Left forelimb (tissue), 1 donor: ENCODE results near the gene CRYGS.
"Not testable (repeated sequence)": the region's sequence is repeated elsewhere in the genome, so short reads cannot be mapped to it uniquely, and the experiment has no call there.

Experiments used
- DNase-seq: peaks from one replicate; pipeline ENCODE4 v3.0.0-alpha.2; 2018; ENCODE audit warnings: low spot score

The CRYGS gene

DNA sequence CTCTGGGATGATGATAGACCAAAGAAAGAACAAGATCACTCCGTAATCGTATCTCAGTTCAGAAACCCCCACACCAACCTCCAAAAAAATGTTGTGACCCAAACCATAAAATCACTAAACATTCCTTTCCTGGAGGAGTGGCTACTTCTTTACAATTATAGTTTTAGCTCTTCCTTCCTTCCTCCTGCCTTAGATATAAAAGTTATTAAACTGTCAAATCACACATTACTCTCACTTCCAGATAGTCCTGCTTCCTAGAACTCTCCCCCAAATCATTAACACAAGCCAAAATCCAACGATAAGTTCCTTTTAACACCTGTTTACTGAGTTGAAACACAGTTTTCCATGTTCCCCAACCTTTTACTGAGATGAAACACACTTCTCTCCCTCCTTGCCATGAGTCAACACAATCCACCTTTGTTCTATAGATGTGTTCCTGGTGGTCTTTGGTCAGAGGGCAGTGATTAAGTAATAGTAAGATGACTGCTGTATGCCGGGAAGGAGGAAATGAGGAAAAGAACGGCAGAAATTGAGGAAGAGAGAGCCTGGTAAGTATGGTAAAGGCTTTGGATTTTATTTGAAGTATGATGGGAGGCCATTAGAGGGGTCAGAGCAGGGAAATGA, 8.3 kb upstream of the CRYGS start:
- no peak for DNase-seq

DNA sequence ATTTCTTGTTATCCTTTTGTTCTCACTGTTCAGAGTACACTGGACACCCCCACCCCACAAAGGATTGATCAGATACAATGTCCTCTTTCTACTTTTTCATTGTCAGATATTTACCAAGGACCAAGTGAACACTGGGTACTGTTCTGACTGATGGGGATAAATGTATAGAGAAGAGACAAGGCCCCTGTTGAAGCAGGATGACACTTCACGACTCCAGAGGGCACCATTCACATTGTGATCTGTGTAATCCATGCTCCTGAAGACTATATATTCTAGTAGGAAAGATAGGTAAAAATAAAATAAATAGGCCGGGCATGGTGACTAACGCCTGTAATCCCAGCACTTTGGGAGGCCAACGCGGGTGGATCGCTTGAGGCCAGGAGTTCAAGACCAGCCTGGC, 7.2 kb upstream of the CRYGS start:
- DNase-seq, result no peak

DNA sequence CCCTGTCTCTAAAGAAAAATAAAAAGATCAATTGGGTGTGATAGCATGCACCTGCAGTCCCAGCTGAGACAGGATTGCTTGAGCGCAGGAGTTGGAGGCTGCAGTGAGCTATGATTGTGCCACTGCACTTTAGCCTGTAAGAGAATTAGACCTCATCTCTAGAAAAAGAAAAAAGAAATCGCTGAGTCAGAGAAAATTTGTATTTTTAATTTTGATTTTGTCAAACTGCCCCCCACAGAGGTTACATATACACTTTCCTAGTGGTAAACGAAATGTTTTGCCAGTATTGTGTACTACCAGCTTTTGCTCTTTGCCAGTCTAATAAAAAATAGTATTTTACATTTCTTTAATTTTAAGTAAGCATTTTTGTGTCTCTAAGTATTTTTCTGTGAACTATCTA, 5.3 kb upstream of the CRYGS start:
- DNase-seq, result no peak

DNA sequence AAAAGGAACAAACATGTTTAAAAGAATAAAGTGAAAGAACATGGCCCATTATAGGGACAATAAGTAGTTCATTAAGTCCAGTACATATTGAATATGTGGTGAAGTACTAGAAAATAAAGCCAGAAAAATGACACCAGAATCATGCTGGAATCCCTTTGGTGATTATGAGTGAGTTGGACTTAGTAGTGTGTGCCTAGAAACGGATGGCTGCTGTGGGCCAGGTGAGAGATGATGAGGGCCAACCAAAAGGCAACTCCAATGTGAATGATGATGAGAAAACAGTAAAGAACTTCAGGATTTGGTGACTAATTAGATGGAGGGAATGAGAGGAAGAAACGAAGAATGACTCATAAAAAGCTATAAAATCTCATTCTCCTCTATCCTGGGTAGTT, 3.3 kb downstream of the CRYGS start:
- DNase-seq, result no peak

DNA sequence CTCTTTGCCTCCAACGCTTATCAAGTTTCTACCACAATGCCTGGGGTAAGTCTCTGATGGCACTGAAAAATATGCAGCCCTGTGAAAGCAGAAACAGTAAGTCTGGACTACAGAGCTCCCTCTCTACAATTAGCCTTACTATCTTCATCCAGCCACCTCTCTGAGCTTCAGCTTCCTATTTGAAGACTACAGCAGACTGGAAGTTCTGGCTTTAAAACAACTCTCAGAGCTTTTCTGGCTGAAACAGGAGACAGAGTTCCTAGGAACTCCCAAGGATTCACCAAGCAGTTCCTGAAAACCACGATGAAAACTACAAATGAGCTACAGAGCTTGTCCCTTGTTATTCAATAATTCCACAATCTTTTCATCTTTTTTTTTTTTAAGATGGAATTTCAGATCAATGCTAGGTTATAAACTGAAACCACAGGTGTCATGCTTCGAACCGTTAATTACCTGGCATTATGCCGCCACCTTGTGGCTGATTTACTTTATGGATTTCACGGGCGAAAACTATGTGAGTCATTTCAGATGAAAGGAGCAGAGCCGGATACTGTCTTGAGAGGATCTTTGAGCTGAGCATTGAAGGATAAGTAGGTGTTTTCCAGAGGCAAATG, 3.9 kb downstream of the CRYGS start:
- DNase-seq, result no peak

DNA sequence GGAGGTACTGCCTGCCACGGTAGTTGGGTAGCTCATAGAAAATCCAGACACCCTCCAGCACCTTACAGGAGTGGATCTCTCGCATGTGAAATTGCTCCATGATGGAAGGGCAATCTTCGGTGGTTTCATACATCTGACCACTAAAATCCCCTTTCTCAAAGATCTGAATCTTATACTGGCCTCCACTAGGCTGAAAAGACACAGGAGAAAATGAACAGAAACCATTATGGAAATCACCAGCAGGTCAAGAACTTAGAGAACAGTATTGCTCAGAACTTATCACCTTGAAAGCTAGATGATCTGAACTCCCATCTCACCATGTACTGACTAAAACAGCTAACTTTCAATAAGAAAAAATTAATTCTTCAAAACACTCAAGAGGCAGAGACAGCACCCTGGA, 5.4 kb downstream of the CRYGS start:
- no peak for DNase-seq

DNA sequence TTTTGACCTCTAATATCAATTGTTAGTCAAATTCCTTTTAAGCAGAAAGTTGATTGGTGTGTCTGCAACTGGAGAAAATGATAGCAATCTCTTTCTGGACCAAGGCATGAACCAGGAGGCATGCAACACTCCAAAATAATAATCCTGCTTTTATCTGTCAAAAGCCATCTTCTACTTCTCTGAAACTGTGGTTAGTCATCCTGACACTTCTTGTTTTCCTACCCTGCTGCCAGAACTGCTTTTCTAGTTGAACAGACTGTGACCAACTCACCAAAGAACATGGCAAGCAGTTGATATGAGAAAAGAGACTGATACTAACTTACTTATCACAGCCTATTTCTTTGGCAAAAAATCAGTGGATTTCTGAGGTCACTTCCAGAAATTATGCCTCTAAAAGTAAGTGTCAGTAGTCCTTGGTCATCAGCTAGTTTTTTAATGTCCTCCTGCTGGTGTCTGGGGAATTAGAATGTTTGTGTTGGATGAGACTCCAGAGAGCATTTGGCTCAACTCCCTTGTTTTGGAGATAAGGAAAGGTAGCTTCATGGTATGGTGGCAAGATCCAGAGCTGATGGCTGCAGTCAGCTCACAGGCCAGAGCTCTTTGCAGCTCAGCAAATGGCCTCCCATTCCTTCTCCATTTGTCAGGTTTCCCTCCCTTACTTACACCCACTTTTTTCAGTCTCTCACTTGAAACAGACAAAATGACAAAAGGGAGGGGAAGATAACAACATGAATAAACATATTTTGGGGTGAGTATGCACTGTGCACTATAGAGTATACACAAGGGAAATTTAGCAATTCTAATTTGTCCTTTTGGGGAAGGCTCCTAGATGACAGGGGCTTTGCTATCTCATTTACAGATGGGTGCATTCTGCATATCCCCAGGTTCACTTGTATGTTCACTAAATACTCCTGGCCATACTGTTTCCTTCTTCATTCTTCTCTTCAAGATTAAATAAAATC, 7.0 kb downstream of the CRYGS start:
- no peak for DNase-seq

DNA sequence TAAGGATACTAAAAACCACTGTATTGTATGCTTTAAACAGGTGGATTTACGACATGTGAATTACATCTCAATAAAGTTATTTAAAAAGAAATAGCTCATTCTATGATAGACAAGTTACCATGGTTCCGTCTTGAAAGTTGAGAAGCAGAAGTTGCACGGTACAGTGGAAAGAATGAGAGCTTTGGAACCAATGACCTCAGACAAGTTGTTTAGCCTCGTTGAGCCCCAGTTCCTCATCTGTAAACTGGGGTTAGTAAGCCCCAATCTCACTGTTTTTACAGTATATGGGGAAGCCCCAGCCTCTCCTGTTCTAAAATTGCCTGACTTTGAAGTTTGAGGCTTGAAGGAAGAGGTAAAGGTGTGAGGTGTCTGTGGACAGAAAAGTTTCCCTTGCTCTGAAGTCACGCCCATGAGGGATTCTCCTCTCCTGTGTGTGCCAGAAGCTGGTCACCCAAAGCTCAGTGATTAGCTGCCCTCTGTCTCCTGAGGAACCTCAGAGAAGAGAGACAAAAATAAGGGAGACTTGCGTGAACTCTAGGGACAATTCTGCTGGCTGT, 10.0 kb downstream of the CRYGS start:
- no peak for DNase-seq

DNA sequence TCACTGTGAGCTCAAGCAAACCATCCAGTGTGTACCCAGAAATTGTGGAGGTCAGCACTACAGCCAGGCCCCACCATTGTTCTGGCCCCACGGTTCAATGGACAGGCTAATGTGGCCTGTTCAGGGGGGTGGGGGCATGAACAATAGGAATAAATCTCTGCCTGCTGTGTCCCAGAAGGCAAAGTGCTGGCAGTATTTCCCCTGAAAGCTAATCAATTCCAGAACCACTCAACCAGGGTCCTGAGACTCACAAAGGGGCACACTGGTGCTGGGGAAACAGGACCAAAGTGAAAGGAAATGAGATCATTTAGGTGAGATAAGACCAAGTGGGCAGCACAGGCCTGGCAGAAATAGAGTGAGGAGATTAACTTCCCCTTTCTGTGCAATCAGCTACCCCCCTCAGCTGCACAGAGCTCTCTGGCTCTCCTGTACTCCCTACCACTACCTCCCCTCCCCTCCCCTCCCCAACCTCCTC, 11.5 kb downstream of the CRYGS start:
- no peak for DNase-seq

DNA sequence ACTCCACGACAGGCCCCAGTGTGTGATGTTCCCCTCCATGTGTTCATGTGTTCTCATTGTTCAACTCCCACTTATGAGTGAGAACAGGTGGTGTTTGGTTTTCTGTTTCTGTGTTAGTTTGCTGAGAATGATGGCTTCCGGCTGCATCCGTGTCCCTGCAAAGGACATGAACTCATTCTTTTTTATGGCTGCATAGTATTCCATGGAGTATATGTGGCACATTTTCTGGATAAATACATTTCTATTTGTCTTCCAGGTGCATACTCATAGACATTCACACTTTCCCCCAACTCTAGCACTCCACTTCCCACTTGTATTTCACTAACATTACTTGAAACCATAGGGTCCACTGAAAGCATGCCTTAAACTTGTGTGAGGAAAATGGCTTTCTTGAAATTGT, 12.5 kb downstream of the CRYGS start:
- DNase-seq, result not testable (repeated sequence)

DNA sequence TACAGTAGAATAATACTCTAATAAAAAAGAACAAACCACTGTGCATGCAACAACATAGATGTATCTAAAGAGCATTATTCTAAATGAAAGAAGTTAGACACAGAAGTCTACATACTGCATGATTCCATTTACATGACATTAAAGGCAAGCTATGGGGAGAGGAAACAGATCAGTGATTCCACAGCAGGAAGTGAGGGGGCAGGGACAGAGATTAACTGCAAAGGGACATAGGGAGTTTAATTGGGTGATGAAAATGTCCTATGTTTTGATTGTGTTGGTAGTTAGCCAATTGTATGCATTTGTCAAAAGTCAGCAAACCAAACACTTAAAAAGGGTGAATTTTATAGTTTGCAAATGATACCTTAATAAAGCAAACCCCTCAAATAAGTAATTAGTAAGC, 13.8 kb downstream of the CRYGS start:
- no peak for DNase-seq

DNA sequence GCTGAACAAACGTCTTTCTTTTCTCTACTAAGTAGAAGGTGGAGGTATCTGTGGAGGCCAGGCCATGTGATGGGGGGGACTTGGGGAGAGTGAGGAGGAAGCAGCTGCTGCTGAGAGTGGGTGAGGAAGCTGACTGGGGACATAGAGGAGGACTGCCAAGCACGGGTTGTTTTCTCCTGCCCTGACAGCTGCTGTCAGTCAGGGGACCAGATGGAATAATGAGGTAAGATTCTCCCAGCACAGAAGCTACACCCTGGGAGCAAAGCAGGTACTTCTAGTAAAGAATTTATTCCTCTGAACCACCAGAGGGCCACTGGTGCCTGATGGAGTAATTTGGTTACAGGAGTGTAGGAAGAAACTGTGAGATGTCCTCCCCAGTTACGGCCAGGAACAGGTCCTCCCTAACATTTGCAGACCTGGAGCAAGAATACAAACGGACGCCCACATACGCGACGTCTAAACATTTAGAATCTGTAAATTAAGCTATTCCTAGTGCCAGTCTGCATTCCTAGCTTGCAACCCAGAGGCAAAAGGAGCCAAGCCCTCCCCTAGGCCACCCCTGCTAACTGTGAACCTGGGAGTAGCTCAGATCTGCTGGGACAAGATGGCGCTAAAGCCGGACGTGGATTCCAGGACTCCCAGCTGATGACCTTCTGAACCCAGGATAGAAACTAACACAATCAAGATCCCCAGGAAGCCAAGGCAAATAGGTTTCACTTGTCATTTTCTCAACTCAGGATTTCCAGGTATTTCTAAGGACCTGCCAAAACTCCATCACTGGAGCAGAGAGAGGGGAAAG, 14.8 kb downstream of the CRYGS start:
- DNase-seq, result no peak

DNA sequence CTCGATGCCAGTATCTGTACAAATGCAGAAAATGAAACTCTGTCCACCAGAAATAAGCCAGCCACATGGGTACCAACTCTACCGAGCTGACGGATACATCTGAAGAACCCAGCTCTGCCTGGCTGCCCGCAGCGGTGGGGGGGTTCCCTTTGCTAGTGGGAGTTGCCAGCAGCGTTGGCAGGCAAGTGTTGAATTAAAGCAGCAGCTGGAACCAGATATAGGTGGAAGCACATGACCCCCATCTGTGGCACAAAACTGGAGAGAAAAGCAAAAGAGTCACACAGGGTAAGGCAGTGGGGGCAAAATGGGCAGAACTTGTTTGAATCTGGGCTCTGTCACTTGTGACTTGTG, 17.9 kb downstream of the CRYGS start:
- DNase-seq, result no peak

DNA sequence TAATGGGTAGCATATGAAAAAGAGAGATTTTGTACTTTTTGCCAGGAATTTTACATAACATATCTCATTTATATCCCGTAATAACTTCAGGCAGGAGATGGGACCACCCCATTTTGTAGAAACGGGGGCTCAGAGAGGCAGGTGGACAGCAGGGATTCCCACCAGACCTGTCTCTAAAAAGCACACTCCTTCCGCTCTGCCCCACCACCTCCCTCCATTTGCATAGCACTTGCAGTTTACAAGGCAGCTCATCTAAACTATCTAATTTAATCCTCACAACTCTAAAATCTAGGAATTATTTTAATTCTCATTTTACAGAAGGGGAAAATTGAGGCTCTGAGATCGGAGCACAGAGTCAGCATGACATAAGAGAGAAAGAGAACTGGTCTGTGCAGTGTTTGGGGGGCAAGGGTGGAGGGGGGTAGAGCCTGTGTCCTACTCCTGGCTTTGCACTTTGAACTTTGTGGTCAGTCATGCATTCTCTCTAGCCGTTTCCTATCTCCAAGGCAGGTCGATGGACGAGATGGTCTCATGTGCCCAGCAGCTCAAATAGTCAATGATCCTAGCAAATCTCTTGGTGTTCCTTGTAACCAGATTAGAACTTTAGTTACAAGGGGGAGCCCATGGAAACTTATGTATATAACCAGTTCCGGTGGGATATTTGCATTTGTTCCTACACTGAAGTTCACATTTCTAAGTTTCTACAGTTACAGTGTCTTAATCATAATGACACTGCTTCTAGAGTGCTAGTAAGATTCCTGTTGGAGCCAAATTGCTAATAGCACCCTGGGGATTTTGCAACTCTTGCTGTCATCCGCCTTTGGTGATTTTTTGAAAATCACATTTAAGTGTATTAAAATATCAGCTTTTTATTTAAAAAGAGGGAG, 18.6 kb downstream of the CRYGS start:
- no peak for DNase-seq

DNA sequence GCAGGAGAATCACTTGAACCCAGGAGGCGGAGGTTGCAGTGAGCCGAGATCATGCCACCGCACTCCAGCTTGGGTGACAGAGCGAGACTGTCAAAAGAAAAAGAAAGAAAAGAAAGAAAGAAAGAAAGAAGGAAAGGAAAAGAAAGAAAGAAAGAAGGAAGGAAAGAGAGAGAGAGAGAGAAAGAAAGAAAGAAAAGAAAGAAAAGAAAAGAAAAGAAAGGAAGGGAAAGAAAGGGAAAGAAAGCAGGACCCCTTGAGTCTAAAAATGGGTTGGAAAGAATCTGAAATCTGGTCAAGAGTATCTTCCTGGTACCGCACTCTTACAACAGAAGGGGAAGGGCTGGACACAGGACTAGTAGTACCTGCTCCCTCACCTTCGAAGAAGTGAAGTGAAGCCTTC, 19.6 kb downstream of the CRYGS start:
- DNase-seq, result no peak

DNA sequence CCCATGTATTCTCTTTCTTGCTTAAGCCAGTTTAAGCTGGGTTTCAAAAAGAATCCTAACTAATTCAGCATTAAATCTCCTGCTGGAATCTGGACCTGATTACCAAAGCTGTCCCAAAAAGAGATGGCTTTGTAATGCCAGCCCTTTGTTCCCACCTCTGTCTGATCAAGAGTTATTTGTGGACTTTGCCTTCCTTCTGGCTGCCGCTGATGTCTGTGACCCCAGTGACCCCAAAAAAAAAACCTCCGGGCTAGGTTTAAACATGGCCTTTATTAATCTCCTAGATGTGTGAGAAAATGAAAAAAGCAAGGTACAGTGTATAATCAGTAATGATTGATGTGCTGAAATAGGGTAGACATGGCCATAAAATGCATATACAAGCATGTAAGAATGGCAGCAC, 20.7 kb downstream of the CRYGS start:
- DNase-seq, result no peak

DNA sequence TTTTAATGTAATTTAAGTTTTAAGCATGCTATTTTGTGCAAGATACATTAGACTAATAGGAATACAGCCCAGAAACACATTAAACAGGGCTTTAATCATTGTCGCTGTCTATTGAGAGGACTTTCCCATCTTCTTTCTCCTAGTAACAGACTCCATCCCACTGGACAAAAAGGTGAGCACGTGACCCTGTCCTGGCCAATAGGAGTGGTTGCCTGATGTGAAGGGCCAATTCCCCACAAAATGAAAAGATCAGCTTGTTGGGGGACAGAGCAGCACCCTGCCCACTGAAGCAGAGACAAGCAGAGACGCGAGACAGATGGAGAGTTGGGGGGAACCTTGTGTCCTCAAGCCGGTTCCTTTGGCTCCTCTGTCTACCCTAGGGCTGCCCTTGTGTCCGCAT, 21.2 kb downstream of the CRYGS start:
- no peak for DNase-seq

DNA sequence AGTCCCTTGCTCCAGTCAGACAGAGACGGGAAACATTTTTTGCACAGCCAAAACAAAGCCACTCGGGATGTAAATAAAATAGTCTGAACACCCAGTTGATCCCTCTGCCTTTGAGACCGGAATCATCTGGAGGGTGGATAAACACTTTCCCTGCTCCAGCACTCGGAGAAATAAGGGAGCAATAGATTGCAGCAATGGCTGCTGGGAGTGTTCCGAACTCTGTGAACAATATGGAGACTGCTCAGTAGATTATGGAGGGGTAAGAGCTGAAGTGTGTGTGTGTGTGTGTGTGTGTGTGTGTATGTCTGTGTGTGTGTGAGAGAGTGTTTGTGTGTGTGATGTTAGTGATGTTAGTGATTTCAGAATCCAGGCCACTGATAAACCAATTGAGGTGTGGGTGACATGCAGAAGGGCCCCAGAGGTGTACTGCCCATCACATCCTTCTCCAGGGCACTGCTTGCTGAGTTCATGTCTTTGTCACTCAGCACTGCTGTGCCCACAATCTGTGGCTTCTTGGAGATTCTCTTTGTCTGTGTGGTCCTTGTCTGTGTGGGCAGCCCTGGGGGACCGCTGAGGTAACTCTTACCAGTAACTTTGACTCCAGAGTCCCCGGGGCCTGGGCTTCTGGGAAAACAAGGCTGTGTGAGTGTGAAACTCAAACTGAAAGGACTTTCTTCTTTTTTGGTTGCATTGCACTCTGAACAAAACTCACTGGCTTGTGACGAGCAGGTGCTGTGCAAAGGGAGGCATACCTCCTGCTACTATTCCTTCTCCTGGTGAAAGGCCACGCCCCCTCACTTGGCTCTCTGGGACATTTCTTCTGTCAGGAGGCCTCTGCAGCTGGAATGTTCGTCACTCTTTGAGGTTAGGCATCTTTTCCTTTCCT, 23.0 kb downstream of the CRYGS start:
- no peak for DNase-seq

DNA sequence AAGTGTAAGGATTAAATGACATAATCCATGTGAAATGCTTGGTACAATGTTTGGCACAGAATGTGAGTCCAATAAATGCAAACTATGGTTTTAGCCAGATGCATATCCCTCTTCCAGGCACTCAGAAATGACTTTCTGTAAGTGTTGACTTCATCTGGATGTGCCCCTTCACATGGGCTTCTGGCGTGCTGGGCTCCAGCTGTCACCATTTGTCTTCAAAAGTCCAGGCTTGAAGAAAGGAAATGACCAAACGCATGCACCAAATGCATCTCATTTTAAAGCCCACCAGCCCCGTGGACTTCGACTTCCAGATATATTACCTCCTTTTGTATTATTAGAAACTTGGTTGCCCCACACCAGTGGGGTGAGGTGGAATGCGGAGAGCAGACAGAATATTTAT, 23.7 kb downstream of the CRYGS start:
- DNase-seq, result no peak
